AG04450 (cell line): ENCODE data around the gene GLYATL1. TPM values are rescaled to one million over a fixed set of nuclear protein-coding genes. Genes with fewer than 3 reads are reported as not detected.

ENCODE experiments used
- CTCF ChIA-PET: fragments of 300-600, 350-600 bp; formaldehyde crosslinking; extraction: SDS; loops from one replicate; lab custom pipeline; 2022; ENCODE audit warnings: antibody characterized with exemption, inconsistent platforms; lab: Charles Lee
- POLR2A ChIA-PET: fragments of 350-600 bp; formaldehyde crosslinking; extraction: SDS; loops from one replicate; lab custom pipeline; 2021; ENCODE audit warnings: antibody characterized with exemption, inconsistent platforms; lab: Yijun Ruan, JAX
- DNase-seq: peaks from one replicate; pipeline ENCODE4 v3.0.0-alpha.2; 2011; ENCODE audit warnings: low read depth, low spot score
- H3K27ac ChIP-seq: one replicate; pipeline ENCODE4 v1.5.1; 2012; ENCODE audit warnings: low read depth, low read length, control low read depth
- H3K27me3 ChIP-seq: one replicate; pipeline ENCODE4 v1.6.0; 2012; ENCODE audit warnings: low read length; ENCODE audit not compliant: control insufficient read depth, insufficient read depth
- H3K4me3 ChIP-seq: 2 replicates; pipeline ENCODE4 v1.5.1; 2011; ENCODE audit warnings: mild to moderate bottlenecking, low read depth, low read length, control low read depth
- H3K9me3 ChIP-seq: 2 replicates; pipeline ENCODE4 v1.5.1; 2012; ENCODE audit warnings: low read length; ENCODE audit not compliant: control insufficient read depth, insufficient read depth
- CTCF ChIP-seq: IDR thresholded peaks from 2 replicates; pipeline ENCODE4 v1.5.1; 2011; ENCODE audit warnings: low read depth, low read length, control low read depth, inconsistent platforms
- polyA plus RNA-seq: library from polyadenylated mRNA; depleted of rRNA; stranded (reverse); fragments of >200 nt; gene quantifications from 2 replicates; pipeline ENCODE4 v1.2.3, GENCODE V29; 2011

The GLYATL1 gene
- polyA plus RNA-seq, 1 experiment, result 0.30 TPM

- no peak for TF ChIP-seq CTCF
- ChIA-PET CTCF (interaction anchor here (1.9 to 3.8 kb wide), 2 partner anchors 13 to 19 kb away, joined by 7 to 19 read pairs; no protein-coding TSS in a partner anchor), POLR2A (no interaction called here)
- Histone ChIP-seq H3K4me3 (no peak overlapping the region), H3K27ac (no peak overlapping the region), H3K27me3 (no peaks in the 10 kb centered on the region), H3K9me3 (peaks cover 14% of the 10 kb centered on the region; the same call in 1 of the 2 replicates)
- DNase-seq, result no peak
These were observed 19.7 kb upstream of the GLYATL1 start for GRCh38 chr11:58919561-58919960.

- Histone ChIP-seq H3K4me3 (no peak overlapping the region), H3K9me3 (peaks cover 14% of the 10 kb centered on the region; the same call in 1 of the 2 replicates), H3K27me3 (no peaks in the 10 kb centered on the region), H3K27ac (no peak overlapping the region)
- POLR2A ChIA-PET, result no interaction called here
- TF ChIP-seq CTCF, result no peak
- DNase-seq, result no peak
- CTCF ChIA-PET, result interaction anchor here (1.9 to 3.8 kb wide), 2 partner anchors 14 to 20 kb away, joined by 7 to 19 read pairs; no protein-coding TSS in a partner anchor
These were observed 19.3 kb upstream of the GLYATL1 start for GRCh38 chr11:58919980-58920379.

DNA sequence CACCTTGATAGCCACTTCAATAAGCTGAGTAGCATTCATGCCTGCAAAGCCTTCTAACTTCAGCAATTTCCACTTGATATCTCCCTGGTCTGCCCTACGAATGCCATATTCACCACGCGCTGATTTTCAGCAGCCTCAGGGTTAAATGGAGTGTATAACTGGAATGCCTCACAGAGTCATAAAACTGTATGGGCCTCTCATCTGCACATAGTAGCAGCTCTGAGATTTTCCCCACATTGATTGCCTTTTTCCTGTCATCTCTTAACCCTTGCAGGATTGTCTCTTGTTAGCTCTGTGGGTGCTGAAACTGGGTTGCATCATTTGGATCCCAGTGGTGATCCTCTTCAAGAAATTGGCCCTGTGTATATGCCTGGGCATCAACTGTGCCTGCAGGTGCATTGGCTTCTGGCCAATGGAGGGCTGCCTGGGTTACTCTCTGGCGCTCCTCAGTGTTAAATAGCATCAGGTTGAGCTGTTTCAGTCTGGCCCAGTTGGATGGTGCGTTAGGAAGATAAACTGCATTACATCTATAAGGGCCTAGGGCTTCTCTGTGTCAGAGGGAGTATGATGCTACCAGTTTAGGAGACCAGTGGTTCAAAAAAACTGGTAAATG is 17.4 kb upstream of the GLYATL1 start:
- H3K27ac ChIP-seq, result no peak overlapping the region
- H3K9me3 ChIP-seq, result peaks cover 7% of the 10 kb centered on the region; the same call in 1 of the 2 replicates
- no peak for DNase-seq
- CTCF ChIA-PET, result interaction anchor here (1.2 to 4.6 kb wide), 3 partner anchors 13 to 21 kb away, joined by 4 to 18 read pairs (median 10); no protein-coding TSS in a partner anchor
- no peaks in the 10 kb centered on the region for H3K27me3 ChIP-seq
- no peak for TF ChIP-seq CTCF
- H3K4me3 ChIP-seq, result no peak overlapping the region
- POLR2A ChIA-PET, result no interaction called here

DNA sequence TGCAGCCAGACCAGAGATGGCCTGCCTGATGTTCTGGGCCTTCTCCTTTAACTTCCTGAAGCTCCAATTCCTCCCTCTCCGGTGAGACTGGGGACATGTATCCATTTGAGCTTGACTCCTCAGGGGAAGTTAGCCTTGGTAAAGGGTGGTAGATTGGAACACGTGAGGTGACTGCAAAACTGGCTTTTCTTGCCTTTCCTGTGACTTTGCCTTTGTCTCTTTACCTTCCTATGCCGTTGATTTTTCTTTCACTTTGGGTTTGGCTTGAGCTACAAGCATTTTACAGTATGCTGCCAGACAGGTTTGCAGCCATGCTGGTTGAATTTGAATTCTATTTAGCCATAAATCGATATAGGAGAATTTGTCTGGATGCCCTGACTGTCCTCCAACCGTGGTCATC is 16.8 kb upstream of the GLYATL1 start:
- no peak for DNase-seq
- ChIA-PET POLR2A (no interaction called here), CTCF (interaction anchor here (1.2 to 4.6 kb wide), 4 partner anchors 11 to 21 kb away, joined by 4 to 18 read pairs (median 7); no protein-coding TSS in a partner anchor)
- peaks cover under 1% of the 10 kb centered on the region; the same call in 1 of the 2 replicates for H3K9me3 ChIP-seq
- no peak overlapping the region for H3K4me3 ChIP-seq
- no peaks in the 10 kb centered on the region for H3K27me3 ChIP-seq
- H3K27ac ChIP-seq, result no peak overlapping the region
- no peak for TF ChIP-seq CTCF

- Histone ChIP-seq H3K27me3 (no peaks in the 10 kb centered on the region), H3K4me3 (peak overlapping the region; percentile 18), H3K9me3 (no peaks in the 10 kb centered on the region), H3K27ac (no peak overlapping the region)
- ChIA-PET POLR2A (no interaction called here), CTCF (interaction anchor here (0.7 to 4.6 kb wide), 12 partner anchors 10 to 293 kb away, joined by 3 to 18 read pairs (median 4); partner anchors contain the start of genes DTX4 and GLYATL1)
- no peak for DNase-seq
- TF ChIP-seq CTCF, result peak; percentile 51
These were observed 15.9 kb upstream of the GLYATL1 start for GRCh38 chr11:58923300-58923788.
